Activated CD4-positive, alpha-beta T cell treated with anti-CD3 and anti-CD28 coated beads, Interleukin-2, amount 50 U/mL, for 1 hour (primary cell): ENCODE measurements around the gene GET3.
"Not testable (repeated sequence)": the region's sequence is repeated elsewhere in the genome, so short reads cannot be mapped to it uniquely, and the experiment has no call there.

ENCODE experiments used
- DNase-seq: peaks from one replicate; pipeline ENCODE4 v3.0.0-alpha.2; 2020

The GET3 gene

DNA sequence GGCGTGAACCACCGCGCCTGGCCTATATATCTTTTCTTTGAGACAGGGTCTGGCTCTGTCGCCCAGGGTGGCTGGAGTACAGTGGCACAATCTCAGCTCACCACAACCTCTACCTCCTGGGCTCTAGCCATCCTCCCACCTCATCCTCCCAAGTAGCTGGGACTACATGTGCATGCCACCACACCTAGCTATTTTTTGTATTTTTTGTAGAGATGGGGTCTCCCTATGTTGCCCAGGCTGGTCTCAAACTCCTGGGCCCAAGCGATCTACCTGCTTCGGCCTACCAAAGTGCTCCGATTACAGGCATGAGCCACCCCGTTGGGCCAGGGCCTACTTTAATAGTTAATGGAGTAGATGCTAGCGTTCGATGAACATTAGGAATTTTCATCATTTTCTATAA, 17.0 kb upstream of the GET3 start:
- DNase-seq, result no peak

- no peak for DNase-seq
Measured at GRCh38 chr19:12720851-12721655, 16.2 kb upstream of the GET3 start.

- peak; percentile 52 for DNase-seq
Measured at GRCh38 chr19:12721656-12722565, 15.4 kb upstream of the GET3 start.

- peak; percentile 90 for DNase-seq
Measured at GRCh38 chr19:12722566-12723380, 14.5 kb upstream of the GET3 start.

DNA sequence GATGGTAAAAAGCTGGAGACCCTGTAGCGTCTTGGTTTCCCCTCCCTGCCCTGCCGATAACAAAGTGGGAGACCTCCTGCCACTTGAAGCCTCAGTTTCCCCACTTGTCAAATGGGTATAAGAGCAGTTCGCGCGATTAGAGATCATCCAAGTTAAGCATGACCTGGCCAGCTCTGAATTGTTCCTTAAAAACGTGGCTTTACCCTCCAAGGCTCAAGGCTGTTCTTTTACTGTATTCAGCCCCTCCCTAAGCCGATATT, 14.0 kb upstream of the GET3 start:
- no peak for DNase-seq

DNA sequence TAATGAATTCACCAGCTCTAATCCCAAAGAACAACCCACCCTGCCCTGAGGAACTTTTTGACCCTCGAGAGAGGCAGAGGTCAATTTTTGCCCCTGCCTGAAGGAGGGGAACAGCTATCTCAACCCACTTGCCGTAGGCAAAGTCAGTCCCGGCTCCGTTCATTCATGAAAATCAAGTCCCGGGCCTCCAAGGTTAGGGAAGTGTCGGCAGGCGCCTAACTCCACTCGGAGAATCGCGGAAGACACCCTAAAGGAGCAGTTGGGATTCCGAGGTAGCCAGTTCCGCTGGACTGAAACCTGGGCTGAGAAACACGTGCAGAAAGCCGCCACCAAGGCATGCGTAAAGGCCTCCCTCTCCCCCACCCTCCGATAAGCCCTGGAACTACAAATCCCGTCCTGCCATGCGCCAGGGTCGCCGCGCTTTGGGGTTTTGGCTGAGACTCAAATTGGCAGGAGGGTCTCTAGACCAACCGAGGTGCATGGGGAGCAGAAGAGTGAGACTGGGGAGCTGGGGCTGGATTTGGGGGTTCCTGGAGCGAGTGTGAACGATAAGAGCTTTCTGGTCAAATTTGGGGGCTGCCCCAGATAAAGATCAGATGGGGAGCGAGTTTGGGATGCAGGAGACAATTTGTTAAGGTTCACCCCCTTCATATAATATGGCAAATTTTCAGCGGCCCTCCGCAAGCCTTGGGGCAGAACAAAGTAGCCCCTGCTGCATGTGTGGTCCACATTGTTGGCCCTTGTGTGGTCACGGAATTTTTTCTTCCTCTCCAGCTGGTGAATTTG, 13.5 kb upstream of the GET3 start, which contains the start of gene TNPO2:
TNPO2 (minus strand) TSS at position 292 of the 786 bp plus-strand sequence. CDS start 2,955 bp downstream, outside the sequence.
- DNase-seq, result peak; percentile 60

GRCh38 chr19:12725612-12726011, 11.7 kb upstream of the GET3 start:
- DNase-seq, result not testable (repeated sequence)

- DNase-seq, result no peak
Measured at GRCh38 chr19:12726988-12727316, 10.3 kb upstream of the GET3 start.

DNA sequence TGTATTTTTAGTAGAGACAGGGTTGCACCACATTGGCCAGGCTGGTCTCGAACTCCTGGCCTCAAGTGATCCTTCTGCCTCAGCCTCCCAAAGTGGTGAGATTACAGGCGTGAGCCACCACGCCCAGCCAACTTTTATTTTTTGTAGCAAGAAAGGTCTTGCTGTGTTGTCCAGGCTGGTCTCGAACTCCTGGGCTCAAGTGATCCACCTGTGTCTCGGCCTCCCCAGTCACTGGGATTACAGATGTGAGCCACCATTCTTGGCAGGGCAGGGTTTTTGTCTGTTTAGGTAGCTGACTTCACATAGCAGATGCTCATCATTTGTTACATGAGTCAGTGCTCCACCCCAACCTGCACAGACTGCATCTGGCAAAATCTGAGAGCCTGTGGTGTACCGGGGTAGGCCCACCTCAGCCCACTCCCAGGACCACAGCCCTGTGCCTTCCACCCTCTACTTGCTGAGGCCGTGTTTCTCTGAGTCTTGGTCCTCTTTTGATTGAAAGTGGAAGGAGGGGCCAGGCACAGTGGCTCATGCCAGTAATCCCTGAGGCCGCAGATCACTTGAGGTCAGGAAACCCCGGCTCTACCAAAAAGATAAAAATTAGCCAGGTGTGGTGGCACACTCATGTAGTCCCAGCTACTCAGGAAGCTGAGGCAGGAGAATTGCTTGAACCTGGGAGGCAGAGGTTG, 9.4 kb upstream of the GET3 start:
- DNase-seq, result no peak

DNA sequence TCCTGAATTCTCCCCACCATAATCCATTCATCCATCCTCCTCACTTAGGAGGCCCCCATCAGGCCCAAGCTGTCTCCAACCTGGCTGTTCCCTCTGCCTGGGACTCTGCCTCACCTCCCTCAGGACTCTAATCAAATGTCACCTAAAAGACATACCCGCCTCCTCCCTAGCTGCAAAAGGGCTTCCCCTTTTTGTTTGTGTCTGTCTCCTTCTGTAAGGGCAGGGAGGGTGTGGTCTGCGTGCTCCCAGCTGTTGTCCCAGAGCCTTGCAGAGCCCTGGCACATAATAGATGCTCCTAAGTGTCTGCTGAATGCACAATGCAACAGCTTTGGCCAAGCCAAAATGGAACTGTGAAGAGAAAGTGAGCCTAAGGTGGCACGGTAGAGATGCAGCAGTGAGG, 7.2 kb upstream of the GET3 start:
- no peak for DNase-seq

DNA sequence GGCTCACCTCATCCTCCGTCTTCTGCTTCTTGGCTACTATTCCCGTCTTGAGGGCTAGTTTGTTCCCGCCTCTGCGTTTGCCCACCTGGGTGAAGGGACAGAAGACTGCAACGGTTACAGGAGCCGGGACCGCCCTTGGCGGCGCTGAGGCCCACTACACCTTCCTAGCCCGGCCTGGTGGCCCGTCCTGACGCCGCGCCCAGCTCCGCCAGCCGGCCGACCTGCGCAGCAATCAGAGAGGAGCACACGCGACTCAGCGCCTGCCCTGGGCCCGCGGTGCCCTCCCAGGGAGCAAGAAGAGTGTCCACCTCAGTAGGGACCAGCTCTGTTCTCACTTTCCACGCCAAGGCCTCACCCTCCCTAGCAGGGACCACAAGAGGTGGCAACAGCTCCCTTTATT, 6.0 kb upstream of the GET3 start:
- no peak for DNase-seq

GRCh38 chr19:12733369-12734214, 3.7 kb upstream of the GET3 start:
- DNase-seq, result no peak

DNA sequence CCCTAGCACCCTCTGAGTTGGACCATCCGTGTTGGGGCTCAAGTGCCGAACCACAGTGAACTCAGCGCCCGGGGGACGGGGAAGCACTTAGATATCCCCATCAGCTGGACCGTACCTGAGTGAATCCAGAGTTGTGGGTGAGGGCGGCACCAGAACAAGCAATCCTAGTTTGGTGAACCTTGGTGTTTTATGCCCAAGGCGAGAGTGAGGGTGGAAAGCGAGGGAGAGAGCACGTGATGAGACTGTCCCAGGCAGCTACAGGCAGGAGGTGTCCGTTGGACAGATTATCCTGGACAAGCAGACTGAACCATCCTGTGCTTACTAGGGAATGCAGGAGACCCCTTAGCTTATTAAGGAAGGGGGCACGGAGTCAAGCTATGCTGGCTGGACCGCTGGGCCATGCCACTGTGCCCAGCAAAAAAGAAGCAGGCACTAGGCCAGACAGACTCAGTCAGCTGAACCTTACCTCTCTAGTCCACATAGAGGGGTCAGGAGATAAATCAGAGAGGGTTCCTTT, 596 bp downstream of the GET3 start:
- DNase-seq, result no peak

- no peak for DNase-seq
Measured at GRCh38 chr19:12745166-12745897, 8.0 kb downstream of the GET3 start.

- DNase-seq, result no peak
Measured at GRCh38 chr19:12748489-12748888, 11.2 kb downstream of the GET3 start.

GRCh38 chr19:12749938-12750521, 12.7 kb downstream of the GET3 start:
- DNase-seq, result no peak

- no peak for DNase-seq
Measured at GRCh38 chr19:12750851-12751250, 13.6 kb downstream of the GET3 start.

GRCh38 chr19:12751635-12752034, 14.3 kb downstream of the GET3 start, which contains the start of gene BEST2:
TSS of gene BEST2 (plus strand) at chr19:12751791. CDS start at chr19:12752593, 802 bp downstream.
- no peak for DNase-seq

DNA sequence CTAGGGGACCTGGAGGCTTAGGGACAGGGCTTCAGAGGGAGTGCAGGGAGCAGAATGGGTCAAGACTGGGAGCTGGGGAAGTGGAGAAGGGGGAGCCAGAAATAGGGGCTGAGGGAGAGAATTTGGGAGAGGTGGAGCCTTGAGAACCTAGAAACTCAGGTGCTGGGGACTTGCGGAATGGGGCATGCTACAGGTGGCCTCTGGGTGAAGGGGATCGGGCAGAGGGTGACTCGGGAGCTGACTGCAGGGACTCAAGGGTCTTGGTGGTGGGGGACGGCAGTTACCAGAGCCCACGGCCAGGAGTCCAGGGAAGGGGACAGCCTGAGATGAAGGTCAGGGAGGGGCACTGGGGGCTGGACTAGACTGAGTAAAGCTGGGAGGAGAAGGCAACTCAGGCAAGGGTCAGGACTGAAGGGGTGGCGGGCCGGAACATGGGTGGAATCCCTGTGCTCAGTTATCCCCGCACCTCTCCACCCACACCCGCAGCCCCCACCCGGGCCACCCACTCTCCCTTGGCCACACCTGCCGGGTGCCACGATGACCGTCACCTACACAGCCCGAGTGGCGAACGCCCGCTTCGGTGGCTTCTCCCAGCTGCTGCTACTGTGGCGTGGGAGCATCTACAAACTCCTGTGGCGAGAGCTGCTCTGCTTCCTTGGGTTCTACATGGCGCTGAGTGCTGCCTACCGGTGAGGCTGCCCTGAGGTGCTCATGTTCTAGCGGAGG, 14.9 kb downstream of the GET3 start:
- no peak for DNase-seq
